Sigmoid colon (tissue), 7 donors: ENCODE measurements around the gene HNF1B. TPM values are rescaled to one million over a fixed set of nuclear protein-coding genes. Genes with fewer than 3 reads are reported as not detected.

Source experiments
- DNase-seq: peaks from one replicate; pipeline ENCODE4 v3.0.0-alpha.2; 2019
- H3K27ac ChIP-seq, 4 donors: fragments of 200-600 bp; sonication (generic); one replicate each; pipeline ENCODE4 v1.5.1; 2016 to 2019; ENCODE audit warnings: mild to moderate bottlenecking in 1 of 4
- H3K27me3 ChIP-seq, 3 donors: fragments of 200-600 bp; sonication (generic); one replicate each; pipeline ENCODE4 v1.5.1; 2019; ENCODE audit warnings: mild to moderate bottlenecking in 1 of 3
- H3K36me3 ChIP-seq, 4 donors: fragments of 200-600 bp; sonication (generic); one replicate each; pipeline ENCODE4 v1.5.1; 2016 to 2019
- H3K4me1 ChIP-seq, 4 donors: fragments of 200-600 bp; sonication (generic); one replicate each; pipeline ENCODE4 v1.5.1; 2017 to 2019
- H3K4me3 ChIP-seq, 4 donors: fragments of 200-600 bp; sonication (generic); one replicate each; pipeline ENCODE4 v1.5.1; 2017 to 2019; ENCODE audit warnings: mild to moderate bottlenecking in 2 of 4, moderate library complexity in 1 of 4
- H3K9me3 ChIP-seq, 4 donors: fragments of 200-600 bp in 3 of 4; sonication (generic) in 3 of 4; one replicate each; pipeline versions ENCODE4 v1.5.1 to v1.6.1; 2013 to 2019
- CTCF ChIP-seq, 4 experiments: fragments of 450-650 bp in 3 of 4; fragments of 200-600 bp in 1 of 4; IDR thresholded peaks; one replicate each; pipeline ENCODE4 v1.5.1; 2016 to 2019; ENCODE audit warnings: antibody characterized with exemption in 4 of 4, mild to moderate bottlenecking in 3 of 4, moderate library complexity in 2 of 4
- EP300 ChIP-seq, 4 donors: sonication (generic); formaldehyde crosslinking; IDR thresholded peaks; one replicate each; pipeline ENCODE4 v1.6.1; 2017; ENCODE audit warnings: antibody characterized with exemption in 4 of 4
- POLR2A ChIP-seq, 2 donors: fragments of 450-650 bp; IDR thresholded peaks; one replicate each; pipeline ENCODE4 v1.6.1; 2016; ENCODE audit warnings: antibody characterized with exemption in 2 of 2, mild to moderate bottlenecking in 2 of 2, moderate library complexity in 2 of 2
- POLR2AphosphoS5 ChIP-seq, 4 donors: sonication (generic); formaldehyde crosslinking; IDR thresholded peaks; one replicate each; pipeline ENCODE4 v1.6.1; 2017; ENCODE audit warnings: antibody characterized with exemption in 4 of 4
- WGBS, 2 donors: extraction: QIAGEN DNeasy Blood & Tissue Kit; methylation state at CpG; one replicate each; pipeline ENCODE4 v1.1.7; 2013; 5-methylcytosine and 5-hydroxymethylcytosine counted together
- intact Hi-C: fragments of 100-400 bp; cut with DNase I; formaldehyde crosslinking; loops from one replicate; pipeline ENCODE4 v1.15.1; 2023
- polyA plus RNA-seq, 3 donors: library from polyadenylated mRNA; stranded (reverse); fragments of 200-250 nt; gene quantifications; one replicate each; pipeline ENCODE4 v1.2.3, GENCODE V29; 2013
- total RNA-seq, 4 donors: library from RNA; depleted of rRNA; stranded (reverse); fragments of >200 nt; gene quantifications; one replicate each; pipeline ENCODE4 v1.1.0, GENCODE V29; 2016
- donor health status: healthy with polysubstance abuse.
- donor health status: Bipolar disorder and iron deficiency.
- donor health status: healthy.

HNF1B gene
- total and polyA plus RNA-seq, 7 donors: 0.28 to 13.2 (median 10.7) TPM; not detected in 3

- WGBS, 2 donors: 92 to 95% methylated on average over 4 of the region's 4 CpGs
Measured at GRCh38 chr17:37761961-37762360, 17.1 kb upstream of the HNF1B start.

GRCh38 chr17:37761059-37761458, 16.2 kb upstream of the HNF1B start:
- Histone ChIP-seq H3K4me1 (no peaks in the 10 kb centered on the region), H3K27me3 (peaks cover 4 to 51% (median 13%) of the 10 kb centered on the region in 3 donors), H3K4me3 (no peak overlapping the region), H3K27ac (no peak overlapping the region), H3K36me3 (no peaks in the 10 kb centered on the region), H3K9me3 (no peaks in the 10 kb centered on the region)
- TF ChIP-seq EP300 (IDR thresholded peaks at IDR 0.05): no peak
- TF ChIP-seq POLR2AphosphoS5 (IDR thresholded peaks at IDR 0.05): no peak
- TF ChIP-seq CTCF (IDR thresholded peaks at IDR 0.05): no peak
- no peak for TF ChIP-seq POLR2A (IDR thresholded peaks at IDR 0.05)
- DNase-seq: no peak
- WGBS, 2 donors: 43 to 78% methylated on average over 7 of the region's 7 CpGs
- intact Hi-C loops: no loop called here

More at GRCh38 chr17:37761961-37762360, 17.1 kb upstream of the HNF1B start:
- no peaks in the 10 kb centered on the region for H3K9me3 ChIP-seq
- intact Hi-C loops: no loop called here
- no peaks in the 10 kb centered on the region for H3K36me3 ChIP-seq
- H3K4me3 ChIP-seq: no peak overlapping the region
- H3K27me3 ChIP-seq: peaks cover 4 to 50% (median 12%) of the 10 kb centered on the region in 3 donors
- H3K4me1 ChIP-seq: no peaks in the 10 kb centered on the region
- TF ChIP-seq EP300 (IDR thresholded peaks at IDR 0.05): no peak
- no peak for TF ChIP-seq POLR2A (IDR thresholded peaks at IDR 0.05)
- TF ChIP-seq POLR2AphosphoS5 (IDR thresholded peaks at IDR 0.05): no peak
- no peak for TF ChIP-seq CTCF (IDR thresholded peaks at IDR 0.05)
- DNase-seq: no peak
- no peak overlapping the region for H3K27ac ChIP-seq

GRCh38 chr17:37759014-37759637, 14.3 kb upstream of the HNF1B start:
- no peak for TF ChIP-seq EP300 (IDR thresholded peaks at IDR 0.05)
- no peak for TF ChIP-seq POLR2A (IDR thresholded peaks at IDR 0.05)
- Histone ChIP-seq H3K27ac (no peak overlapping the region), H3K36me3 (no peaks in the 10 kb centered on the region), H3K4me3 (no peak overlapping the region), H3K27me3 (peaks cover 4 to 65% (median 13%) of the 10 kb centered on the region in 3 donors), H3K9me3 (no peaks in the 10 kb centered on the region), H3K4me1 (no peaks in the 10 kb centered on the region)
- 90% methylated on average over 5 of the region's 5 CpGs for WGBS, 2 donors
- intact Hi-C loops: no loop called here
- DNase-seq: no peak

- intact Hi-C loops: no loop called here
- TF ChIP-seq POLR2A (IDR thresholded peaks at IDR 0.05): no peak
- Histone ChIP-seq H3K4me1 (no peaks in the 10 kb centered on the region), H3K27ac (no peak overlapping the region), H3K27me3 (peaks cover 4 to 39% (median 7%) of the 10 kb centered on the region in 3 donors), H3K4me3 (no peak overlapping the region), H3K36me3 (no peaks in the 10 kb centered on the region), H3K9me3 (no peaks in the 10 kb centered on the region)
- 82 to 85% methylated on average over 3 of the region's 3 CpGs for WGBS, 2 donors
- DNase-seq: no peak
Measured at GRCh38 chr17:37756051-37756450, 11.2 kb upstream of the HNF1B start.

GRCh38 chr17:37755455-37755854, 10.6 kb upstream of the HNF1B start:
- no peak overlapping the region for H3K27ac ChIP-seq
- no peak for DNase-seq
- H3K4me1 ChIP-seq: no peaks in the 10 kb centered on the region
- WGBS, 2 donors: 95 to 98% methylated on average over 4 of the region's 4 CpGs
- no peaks in the 10 kb centered on the region for H3K36me3 ChIP-seq
- H3K27me3 ChIP-seq: peaks cover 4 to 39% (median 7%) of the 10 kb centered on the region in 3 donors
- H3K4me3 ChIP-seq: no peak overlapping the region
- H3K9me3 ChIP-seq: no peaks in the 10 kb centered on the region
- TF ChIP-seq CTCF (IDR thresholded peaks at IDR 0.05) (no peak), POLR2AphosphoS5 (IDR thresholded peaks at IDR 0.05) (no peak), POLR2A (IDR thresholded peaks at IDR 0.05) (no peak), EP300 (IDR thresholded peaks at IDR 0.05) (no peak)
- intact Hi-C loops: no loop called here

GRCh38 chr17:37754363-37754762, 9.5 kb upstream of the HNF1B start:
- Histone ChIP-seq H3K27me3 (peaks cover 0 to 35% (median 7%) of the 10 kb centered on the region in 3 donors), H3K36me3 (no peaks in the 10 kb centered on the region), H3K27ac (no peak overlapping the region), H3K9me3 (no peaks in the 10 kb centered on the region), H3K4me3 (no peak overlapping the region), H3K4me1 (no peaks in the 10 kb centered on the region)
- 93 to 94% methylated on average over 5 of the region's 5 CpGs for WGBS, 2 donors
- TF ChIP-seq POLR2A (IDR thresholded peaks at IDR 0.05) (no peak), CTCF (IDR thresholded peaks at IDR 0.05) (no peak), POLR2AphosphoS5 (IDR thresholded peaks at IDR 0.05) (no peak), EP300 (IDR thresholded peaks at IDR 0.05) (no peak)
- intact Hi-C loops: no loop called here
- no peak for DNase-seq
